HL-60 (cell line): ENCODE results near the gene PHPT1.
A peak's percentile ranks its signal among the peaks of the same experiment; 100 is the strongest.

Experiments used
- DNase-seq, 2 experiments: peaks; one replicate each; pipeline ENCODE4 v3.0.0-alpha.2; 2010 to 2020; ENCODE audit warnings: low read depth in 1 of 2, low spot score in 1 of 2
- H3K27ac ChIP-seq: fragments of 250-450 bp; sonication (Bioruptor Pico); replicated peaks from 2 replicates; pipeline ENCODE4 v1.5.1; 2020; ENCODE audit warnings: mild to moderate bottlenecking, moderate library complexity
- H3K27me3 ChIP-seq: fragments of 250-450 bp; sonication (Bioruptor Pico); 2 replicates; pipeline ENCODE4 v1.5.1; 2021; ENCODE audit warnings: mild to moderate bottlenecking, moderate library complexity; ENCODE audit not compliant: insufficient read depth, poor library complexity, severe bottlenecking
- H3K4me3 ChIP-seq: replicated peaks from 2 replicates; pipeline ENCODE4 v1.5.1; 2011; ENCODE audit warnings: mild to moderate bottlenecking, control low read depth, low read length; ENCODE audit not compliant: insufficient read depth
- CTCF ChIP-seq: IDR thresholded peaks from one replicate; pipeline ENCODE4 v1.5.1; 2011; ENCODE audit warnings: low read length, control low read depth, inconsistent platforms; ENCODE audit not compliant: insufficient read depth
- GABPA ChIP-seq: IDR thresholded peaks from 2 replicates; pipeline ENCODE4 v1.6.1; 2012; ENCODE audit warnings: low read depth
- POLR2AphosphoS5 ChIP-seq: IDR thresholded peaks from 2 replicates; pipeline ENCODE4 v1.6.1; 2012; ENCODE audit warnings: low read depth
- REST ChIP-seq: IDR thresholded peaks from 2 replicates; pipeline ENCODE4 v1.6.1; 2012; ENCODE audit warnings: low read depth; ENCODE audit not compliant: insufficient replicate concordance
- SPI1 ChIP-seq: IDR thresholded peaks from 2 replicates; pipeline ENCODE4 v1.6.1; 2012; ENCODE audit warnings: low read depth, mild to moderate bottlenecking, borderline replicate concordance

PHPT1 gene

DNA sequence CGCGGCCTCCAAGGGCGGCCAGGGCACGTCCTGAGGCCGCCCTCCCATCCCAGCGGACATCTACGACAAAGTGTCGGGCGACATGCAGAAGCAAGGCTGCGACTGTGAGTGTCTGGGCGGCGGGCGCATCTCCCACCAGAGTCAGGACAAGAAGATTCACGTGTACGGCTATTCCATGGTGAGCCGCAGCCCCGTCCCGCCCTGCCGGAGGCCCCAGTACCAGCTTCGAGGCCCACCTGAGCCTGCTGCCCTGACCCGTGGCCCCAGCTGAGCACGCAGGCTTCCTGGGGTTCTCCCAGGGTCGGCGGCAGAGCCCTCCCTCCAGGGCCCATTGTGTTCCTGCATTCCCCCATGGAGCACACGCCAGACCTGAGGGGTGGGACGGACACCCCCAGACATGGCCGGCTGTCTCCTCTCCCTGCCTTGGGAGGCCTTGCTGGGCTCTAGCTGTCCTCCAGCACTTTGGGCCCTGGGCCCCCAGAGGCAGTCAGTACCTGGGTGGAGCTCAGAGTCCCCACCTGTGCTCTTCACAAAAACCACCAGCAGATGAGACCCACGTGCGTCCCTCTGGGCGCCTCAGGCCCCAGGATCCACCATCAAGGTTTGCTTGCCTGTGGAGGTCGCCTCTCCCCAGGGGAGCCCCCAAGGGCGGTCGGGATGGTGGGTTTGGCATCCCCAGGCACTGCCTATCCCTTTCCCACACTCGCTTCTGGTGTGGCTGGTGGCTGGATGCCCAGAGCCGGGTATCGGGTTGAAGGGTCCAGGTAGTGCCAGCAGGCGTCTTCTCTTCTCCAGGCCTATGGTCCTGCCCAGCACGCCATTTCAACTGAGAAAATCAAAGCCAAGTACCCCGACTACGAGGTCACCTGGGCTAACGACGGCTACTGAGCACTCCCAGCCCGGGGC lies 1.0 kb downstream of the PHPT1 start:
- Histone ChIP-seq H3K27me3 (peaks cover 2% of the 10 kb centered on the region), H3K4me3 (peak overlapping the region; percentile 93), H3K27ac (no peak overlapping the region)
- no peak for DNase-seq
- no peak for TF ChIP-seq SPI1
- TF ChIP-seq REST, result no peak
- TF ChIP-seq GABPA, result no peak
- TF ChIP-seq CTCF, result no peak

DNA sequence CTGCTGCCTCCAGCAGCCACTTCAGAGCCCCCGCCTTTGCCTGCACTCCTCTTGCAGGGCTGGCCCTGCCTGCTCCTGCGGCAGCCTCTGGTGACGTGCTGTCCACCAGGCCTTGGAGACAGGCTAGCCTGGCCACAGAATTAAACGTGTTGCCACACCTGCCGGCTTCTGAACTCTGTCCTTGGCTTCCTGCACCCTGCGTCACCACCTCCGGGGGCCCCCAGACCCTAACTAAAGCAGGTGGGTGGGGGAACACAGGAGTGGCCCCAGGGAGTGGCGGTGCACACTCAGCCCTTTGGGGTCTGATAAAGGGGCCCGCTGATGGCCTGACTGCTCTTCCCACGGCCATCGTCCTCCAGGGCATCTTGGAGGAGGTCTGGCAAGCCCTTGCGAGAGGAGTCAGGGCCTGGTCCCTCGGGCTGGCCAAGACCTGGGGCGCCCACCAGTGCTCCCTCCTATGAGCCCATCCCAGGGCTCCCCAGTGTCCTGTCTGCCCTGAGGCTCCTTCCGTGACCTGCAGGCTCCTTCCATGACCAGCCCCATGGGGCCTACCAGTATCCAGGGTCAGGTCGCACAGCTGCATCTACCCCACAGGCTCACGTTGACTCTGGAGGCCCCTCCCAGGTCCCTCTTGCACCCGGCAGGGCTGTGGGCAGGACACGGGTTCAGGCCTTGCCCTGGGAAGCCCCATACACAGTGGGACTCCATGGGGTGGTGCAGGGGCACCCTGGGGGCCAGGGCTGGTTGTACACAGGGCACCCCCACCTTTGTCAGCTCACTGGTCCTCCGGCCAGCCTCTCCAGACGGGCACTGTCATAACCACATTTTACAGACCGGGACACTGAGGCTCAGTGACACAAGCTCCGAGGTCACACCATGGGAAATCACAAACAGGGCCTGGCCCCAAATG lies 1.9 kb downstream of the PHPT1 start:
- Histone ChIP-seq H3K27ac (no peak overlapping the region), H3K27me3 (no peaks in the 10 kb centered on the region), H3K4me3 (no peak overlapping the region)
- no peak for TF ChIP-seq REST
- TF ChIP-seq SPI1, result no peak
- TF ChIP-seq GABPA, result no peak
- no peak for TF ChIP-seq POLR2AphosphoS5
- TF ChIP-seq CTCF, result no peak
- DNase-seq, result no peak

GRCh38 chr9:136851941-136852663 lies 2.9 kb downstream of the PHPT1 start, which contains the start of gene MAMDC4:
MAMDC4 (plus strand) TSS chr9:136852346; CDS start chr9:136852417, 71 bp downstream.
- H3K27ac ChIP-seq, result no peak within 1 kb of the TSS
- no peak for DNase-seq
- no peak within 1 kb of the TSS for H3K4me3 ChIP-seq
- TF ChIP-seq GABPA, result no peak
- TF ChIP-seq CTCF, result no peak
- TF ChIP-seq REST, result no peak
- no peak for TF ChIP-seq POLR2AphosphoS5
- TF ChIP-seq SPI1, result no peak
- no peaks in the 10 kb centered on the region for H3K27me3 ChIP-seq
